Psoas muscle (tissue), 8 donors: ENCODE results near the gene STX16. TPM values are rescaled to one million over a fixed set of nuclear protein-coding genes. Genes with fewer than 3 reads are reported as not detected.

Experiments
- ATAC-seq, 4 donors: fragments of 200-7000 bp; cut with Tn5 transposase; one replicate each; pipeline ENCODE4 v1.9.1; 2020; ENCODE audit warnings: moderate library complexity in 3 of 4, mild to moderate bottlenecking in 2 of 4
- DNase-seq, 2 donors: peaks; one replicate each; pipeline ENCODE4 v3.0.0-alpha.2; 2020
- H3K27ac ChIP-seq: fragments of 200-600 bp; one replicate; pipeline ENCODE4 v1.8.0; 2022
- H3K27me3 ChIP-seq, 3 donors: fragments of 200-600 bp in 1 of 3; one replicate each; pipeline versions ENCODE4 v1.6.1 to v1.8.0; 2013 to 2022; ENCODE audit warnings: low read length in 2 of 3, mild to moderate bottlenecking in 2 of 3, moderate library complexity in 1 of 3; ENCODE audit not compliant: insufficient read depth in 3 of 3
- H3K36me3 ChIP-seq, 2 donors: fragments of 200-600 bp in 1 of 2; one replicate each; pipeline versions ENCODE4 v1.6.1 to v1.8.0; 2013 to 2022; ENCODE audit warnings: low read depth in 1 of 2, mild to moderate bottlenecking in 1 of 2, moderate library complexity in 1 of 2; ENCODE audit not compliant: insufficient read depth in 1 of 2
- H3K4me1 ChIP-seq: fragments of 200-600 bp; one replicate; pipeline ENCODE4 v1.8.0; 2022
- H3K4me3 ChIP-seq: fragments of 200-600 bp; one replicate; pipeline ENCODE4 v1.8.0; 2022; ENCODE audit warnings: mild to moderate bottlenecking
- H3K9me3 ChIP-seq: fragments of 200-600 bp; one replicate; pipeline ENCODE4 v1.8.0; 2022
- CTCF ChIP-seq: fragments of 200-600 bp; IDR thresholded peaks from one replicate; pipeline ENCODE4 v1.8.0; 2022; ENCODE audit warnings: antibody characterized with exemption
- WGBS, 3 donors: extraction: QIAGEN DNeasy Blood & Tissue Kit; methylation state at CpG; one replicate each; pipeline versions ENCODE4 v1.1.6 to v1.1.7; 2013; 5-methylcytosine and 5-hydroxymethylcytosine counted together
- intact Hi-C, 2 donors: fragments of 100-400 bp; cut with DNase I; formaldehyde crosslinking; loops; one replicate each; pipeline versions ENCODE4 v1.11.0 to v1.14.2; 2022
- polyA plus RNA-seq, 3 donors: library from polyadenylated mRNA; stranded (reverse); fragments of 200-250 nt; gene quantifications; one replicate each; pipeline ENCODE4 v1.2.3, GENCODE V29; 2013
- total RNA-seq, 4 donors: library from RNA; stranded (reverse); fragmentation: NEBNext Ultra II Directional in 2 of 4; extraction: Animal tissue kit (Norgen Biotek cat#: 25700) in 2 of 4; gene quantifications; one replicate each; pipeline versions ENCODE4 v1.2.1 to v1.2.4, GENCODE V29; 2021 to 2023
- donor health status: healthy with polysubstance abuse.
- donor health status: DM: no; HTN: no; CAD: no; lungs with moderate emphysema.
- donor health status: Bipolar disorder and iron deficiency.
- donor health status: healthy.
- donor health status: DM: yes; HTN: yes; CAD: no.
- donor health status: DM: no; HTN: no; CAD: no.
- donor health status: DM: no; HTN: no; CAD: no.
- donor health status: DM: yes; HTN: yes; CAD: no.

STX16 gene
- total and polyA plus RNA-seq, 7 donors, result 17.5 to 58.1 (median 20.0) TPM

GRCh38 chr20:58712151-58712791, 61.2 kb downstream of the STX16 start:
- Histone ChIP-seq H3K4me3 (no peak overlapping the region), H3K9me3 (no peaks in the 10 kb centered on the region), H3K27ac (no peak overlapping the region), H3K27me3 (no peaks in the 10 kb centered on the region), H3K36me3 (peaks cover 0 to 50% of the 10 kb centered on the region in 2 donors), H3K4me1 (no peaks in the 10 kb centered on the region)
- WGBS, 3 donors, result 79% methylated on average over 19 of the region's 19 CpGs
- TF ChIP-seq CTCF, result no peak
- DNase-seq (no peak), ATAC-seq (no peak)
- intact Hi-C loops, result no loop called here

GRCh38 chr20:58712806-58713731, 62.0 kb downstream of the STX16 start:
- Histone ChIP-seq H3K36me3 (peaks cover 0 to 43% of the 10 kb centered on the region in 2 donors), H3K4me1 (no peaks in the 10 kb centered on the region), H3K27ac (no peak overlapping the region), H3K4me3 (no peak overlapping the region), H3K27me3 (no peaks in the 10 kb centered on the region), H3K9me3 (no peaks in the 10 kb centered on the region)
- WGBS, 3 donors, result 92 to 94% (median 94%) methylated on average over 24 of the region's 24 CpGs
- no peak for TF ChIP-seq CTCF
- ATAC-seq (no peak), DNase-seq (no peak)
- intact Hi-C loops, result no loop called here

GRCh38 chr20:58713801-58714339, 62.8 kb downstream of the STX16 start:
- DNase-seq (no peak), ATAC-seq (no peak)
- H3K27me3 ChIP-seq, result no peaks in the 10 kb centered on the region
- intact Hi-C loops, result no loop called here
- no peak overlapping the region for H3K27ac ChIP-seq
- no peak overlapping the region for H3K4me3 ChIP-seq
- no peak for TF ChIP-seq CTCF
- H3K9me3 ChIP-seq, result no peaks in the 10 kb centered on the region
- WGBS, 3 donors, result 94 to 95% (median 94%) methylated on average over 23 to 24 of the region's 24 CpGs
- H3K36me3 ChIP-seq, result peaks cover 0 to 35% of the 10 kb centered on the region in 2 donors
- no peaks in the 10 kb centered on the region for H3K4me1 ChIP-seq

GRCh38 chr20:58714340-58714922, 63.3 kb downstream of the STX16 start:
- H3K27me3 ChIP-seq, result no peaks in the 10 kb centered on the region
- H3K4me1 ChIP-seq, result no peaks in the 10 kb centered on the region
- DNase-seq (no peak), ATAC-seq (no peak)
- H3K9me3 ChIP-seq, result no peaks in the 10 kb centered on the region
- H3K4me3 ChIP-seq, result no peak overlapping the region
- H3K36me3 ChIP-seq, result peaks cover 0 to 30% of the 10 kb centered on the region in 2 donors
- intact Hi-C loops, result no loop called here
- H3K27ac ChIP-seq, result no peak overlapping the region
- TF ChIP-seq CTCF, result no peak
- WGBS, 3 donors, result 91 to 97% (median 93%) methylated on average over 16 of the region's 16 CpGs
